Uterus (tissue), 2 donors: ENCODE results near the gene KCNAB2.

ENCODE experiments used
- CTCF ChIP-seq, 4 experiments: fragments of 200-600 bp in 2 of 4; fragments of 450-650 bp in 2 of 4; sonication (generic) in 2 of 4; IDR thresholded peaks; one replicate each; pipeline ENCODE4 v1.5.1; 2016 to 2019; ENCODE audit warnings: antibody characterized with exemption in 4 of 4, mild to moderate bottlenecking in 2 of 4, moderate library complexity in 1 of 4
- POLR2A ChIP-seq, 2 donors: fragments of 450-650 bp; IDR thresholded peaks; one replicate each; pipeline ENCODE4 v1.6.1; 2016; ENCODE audit warnings: antibody characterized with exemption in 2 of 2, mild to moderate bottlenecking in 1 of 2, moderate library complexity in 1 of 2

GRCh38 chr1:6093071-6093470, 47.4 kb downstream of the KCNAB2 start:
- TF ChIP-seq POLR2A (IDR thresholded peaks at IDR 0.05): no peak
- no peak for TF ChIP-seq CTCF (IDR thresholded peaks at IDR 0.05)
